ENCODE results near the gene AOX1. TPM values are rescaled to one million over a fixed set of nuclear protein-coding genes. Genes with fewer than 3 reads are reported as not detected.

The AOX1 gene
- total RNA-seq, 2 experiments from 2014 or later, result 0.20 TPM; not detected in 1

- no peaks in the 10 kb centered on the region for H3K9me3 Mint-ChIP-seq (ENCODE audit: low read depth)
- CTCF ChIA-PET, result interaction anchor here (0.9 kb wide), 1 partner anchor 11 kb away, joined by 3 read pairs; no protein-coding TSS in a partner anchor
- no peaks in the 10 kb centered on the region for H3K36me3 Mint-ChIP-seq
- DNase-seq (no peak), ATAC-seq (no peak)
- H3K4me1 Mint-ChIP-seq, result no peaks in the 10 kb centered on the region
- no peak overlapping the region for H3K27ac Mint-ChIP-seq
- H3K4me3 Mint-ChIP-seq, result no peak overlapping the region
- peaks cover 32% of the 10 kb centered on the region for H3K27me3 Mint-ChIP-seq
Measured at GRCh38 chr2:200652158-200652557, 66.3 kb downstream of the AOX1 start.

- H3K27ac Mint-ChIP-seq, result no peak overlapping the region
- CTCF ChIA-PET, result no interaction called here
Measured at GRCh38 chr2:200653021-200653420, 67.2 kb downstream of the AOX1 start.

GRCh38 chr2:200654823-200655222 lies 69.0 kb downstream of the AOX1 start:
- no peak overlapping the region for H3K27ac Mint-ChIP-seq
- H3K4me3 Mint-ChIP-seq, result no peak overlapping the region
- no peak for ATAC-seq
- H3K36me3 Mint-ChIP-seq, result no peaks in the 10 kb centered on the region
- H3K9me3 Mint-ChIP-seq (ENCODE audit: low read depth), result no peaks in the 10 kb centered on the region
- H3K4me1 Mint-ChIP-seq, result no peaks in the 10 kb centered on the region
- DNase-seq, result no peak
- CTCF ChIA-PET, result no interaction called here
- peaks cover 36% of the 10 kb centered on the region for H3K27me3 Mint-ChIP-seq

More at GRCh38 chr2:200653021-200653420, 67.2 kb downstream of the AOX1 start:
- no peaks in the 10 kb centered on the region for H3K4me1 Mint-ChIP-seq
- H3K36me3 Mint-ChIP-seq, result no peaks in the 10 kb centered on the region
- DNase-seq (no peak), ATAC-seq (no peak)
- H3K9me3 Mint-ChIP-seq (ENCODE audit: low read depth), result no peaks in the 10 kb centered on the region
- peaks cover 27% of the 10 kb centered on the region for H3K27me3 Mint-ChIP-seq
- no peak overlapping the region for H3K4me3 Mint-ChIP-seq

GRCh38 chr2:200655918-200656580 lies 70.2 kb downstream of the AOX1 start:
- H3K4me3 Mint-ChIP-seq, result no peak overlapping the region
- H3K36me3 Mint-ChIP-seq, result no peaks in the 10 kb centered on the region
- no peaks in the 10 kb centered on the region for H3K4me1 Mint-ChIP-seq
- no peaks in the 10 kb centered on the region for H3K9me3 Mint-ChIP-seq (ENCODE audit: low read depth)
- ATAC-seq (no peak), DNase-seq (no peak)
- no peak overlapping the region for H3K27ac Mint-ChIP-seq
- CTCF ChIA-PET, result no interaction called here
- peaks cover 33% of the 10 kb centered on the region for H3K27me3 Mint-ChIP-seq

GRCh38 chr2:200658278-200658864 lies 72.6 kb downstream of the AOX1 start:
- no peaks in the 10 kb centered on the region for H3K9me3 Mint-ChIP-seq (ENCODE audit: low read depth)
- ATAC-seq (no peak), DNase-seq (no peak)
- H3K36me3 Mint-ChIP-seq, result no peaks in the 10 kb centered on the region
- H3K4me3 Mint-ChIP-seq, result no peak overlapping the region
- no peaks in the 10 kb centered on the region for H3K4me1 Mint-ChIP-seq
- CTCF ChIA-PET, result no interaction called here
- peaks cover 44% of the 10 kb centered on the region for H3K27me3 Mint-ChIP-seq
- no peak overlapping the region for H3K27ac Mint-ChIP-seq

GRCh38 chr2:200659410-200659809 lies 73.6 kb downstream of the AOX1 start:
- H3K4me1 Mint-ChIP-seq, result no peaks in the 10 kb centered on the region
- H3K36me3 Mint-ChIP-seq, result no peaks in the 10 kb centered on the region
- ATAC-seq, result no peak
- H3K27ac Mint-ChIP-seq, result no peak overlapping the region
- H3K27me3 Mint-ChIP-seq, result peaks cover 44% of the 10 kb centered on the region
- H3K4me3 Mint-ChIP-seq, result no peak overlapping the region
- CTCF ChIA-PET, result no interaction called here
- H3K9me3 Mint-ChIP-seq (ENCODE audit: low read depth), result no peaks in the 10 kb centered on the region
- no peak for DNase-seq

GRCh38 chr2:200661477-200661876 lies 75.7 kb downstream of the AOX1 start:
- peaks cover 35% of the 10 kb centered on the region for H3K27me3 Mint-ChIP-seq
- no peaks in the 10 kb centered on the region for H3K4me1 Mint-ChIP-seq
- H3K9me3 Mint-ChIP-seq (ENCODE audit: low read depth), result no peaks in the 10 kb centered on the region
- DNase-seq, result no peak
- H3K36me3 Mint-ChIP-seq, result no peaks in the 10 kb centered on the region
- no peak overlapping the region for H3K4me3 Mint-ChIP-seq
- H3K27ac Mint-ChIP-seq, result no peak overlapping the region
- CTCF ChIA-PET, result no interaction called here
- no peak for ATAC-seq

GRCh38 chr2:200662727-200663126 lies 76.9 kb downstream of the AOX1 start:
- H3K27me3 Mint-ChIP-seq, result peaks cover 30% of the 10 kb centered on the region
- H3K4me1 Mint-ChIP-seq, result no peaks in the 10 kb centered on the region
- no peak overlapping the region for H3K4me3 Mint-ChIP-seq
- DNase-seq (no peak), ATAC-seq (no peak)
- CTCF ChIA-PET, result interaction anchor here (0.8 to 1.3 kb wide), 2 partner anchors 11 to 40 kb away, joined by 3 read pairs; no protein-coding TSS in a partner anchor
- H3K9me3 Mint-ChIP-seq (ENCODE audit: low read depth), result no peaks in the 10 kb centered on the region
- H3K36me3 Mint-ChIP-seq, result no peaks in the 10 kb centered on the region
- no peak overlapping the region for H3K27ac Mint-ChIP-seq

GRCh38 chr2:200664770-200665494 lies 79.1 kb downstream of the AOX1 start:
- CTCF ChIA-PET, result interaction anchor here (0.9 kb wide), 1 partner anchor 680 kb away, joined by 3 read pairs; no protein-coding TSS in a partner anchor
- peaks cover 15% of the 10 kb centered on the region for H3K27me3 Mint-ChIP-seq
- no peak overlapping the region for H3K27ac Mint-ChIP-seq
- no peaks in the 10 kb centered on the region for H3K36me3 Mint-ChIP-seq
- DNase-seq, result no peak
- no peaks in the 10 kb centered on the region for H3K9me3 Mint-ChIP-seq (ENCODE audit: low read depth)
- ATAC-seq, result no peak
- no peak overlapping the region for H3K4me3 Mint-ChIP-seq
- H3K4me1 Mint-ChIP-seq, result no peaks in the 10 kb centered on the region

- Mint-ChIP-seq H3K36me3 (no peaks in the 10 kb centered on the region), H3K4me3 (no peak overlapping the region), H3K27me3 (peaks cover 13% of the 10 kb centered on the region), H3K9me3 (ENCODE audit: low read depth) (no peaks in the 10 kb centered on the region), H3K4me1 (no peaks in the 10 kb centered on the region), H3K27ac (no peak overlapping the region)
- no peak for ATAC-seq
- CTCF ChIA-PET, result interaction anchor here (0.6 kb wide), 1 partner anchor 1337 kb away, joined by 4 read pairs; no protein-coding TSS in a partner anchor
- DNase-seq, result no peak
Measured at GRCh38 chr2:200665626-200666453, 80.0 kb downstream of the AOX1 start.

GRCh38 chr2:200667413-200667812 lies 81.6 kb downstream of the AOX1 start:
- no peak overlapping the region for H3K27ac Mint-ChIP-seq
- H3K27me3 Mint-ChIP-seq, result peaks cover 7% of the 10 kb centered on the region
- no peaks in the 10 kb centered on the region for H3K4me1 Mint-ChIP-seq
- H3K36me3 Mint-ChIP-seq, result no peaks in the 10 kb centered on the region
- H3K9me3 Mint-ChIP-seq (ENCODE audit: low read depth), result no peaks in the 10 kb centered on the region
- DNase-seq, result no peak
- ATAC-seq, result no peak
- CTCF ChIA-PET, result interaction anchor here (1.9 kb wide), 1 partner anchor 9 kb away, joined by 4 read pairs; no protein-coding TSS in a partner anchor
- H3K4me3 Mint-ChIP-seq, result no peak overlapping the region

- H3K36me3 Mint-ChIP-seq, result no peaks in the 10 kb centered on the region
- H3K27ac Mint-ChIP-seq, result no peak overlapping the region
- ATAC-seq (no peak), DNase-seq (no peak)
- no peak overlapping the region for H3K4me3 Mint-ChIP-seq
- no peaks in the 10 kb centered on the region for H3K9me3 Mint-ChIP-seq (ENCODE audit: low read depth)
- H3K27me3 Mint-ChIP-seq, result peaks cover 9% of the 10 kb centered on the region
- H3K4me1 Mint-ChIP-seq, result peaks cover 4% of the 10 kb centered on the region
- CTCF ChIA-PET, result no interaction called here
Measured at GRCh38 chr2:200668478-200668877, 82.7 kb downstream of the AOX1 start.

- Mint-ChIP-seq H3K27me3 (peaks cover 13% of the 10 kb centered on the region), H3K4me1 (peaks cover 5% of the 10 kb centered on the region), H3K36me3 (no peaks in the 10 kb centered on the region), H3K9me3 (ENCODE audit: low read depth) (no peaks in the 10 kb centered on the region), H3K4me3 (no peak overlapping the region), H3K27ac (no peak overlapping the region)
- CTCF ChIA-PET, result no interaction called here
- DNase-seq (no peak), ATAC-seq (no peak)
Measured at GRCh38 chr2:200669308-200669707, 83.5 kb downstream of the AOX1 start.

All from activated CD8-positive, alpha-beta memory T cell treated with anti-CD3 and anti-CD28 coated beads, Interleukin-2, amount 10 ng/mL, durations not matched to agents 7 days and 5 days (primary cell).